A549 (cell line): ENCODE results near the gene DSCAML1.

Experiments used
- CTCF ChIP-seq: fragments of >200 bp; sonication (Bioruptor Twin); formaldehyde crosslinking; IDR thresholded peaks from 3 replicates; pipeline ENCODE4 v1.5.1; 2016
- ELK1 ChIP-seq: fragments of 150-350 bp; IDR thresholded peaks from 2 replicates; pipeline ENCODE4 v1.6.1; 2014; ENCODE audit warnings: low read depth, mild to moderate bottlenecking, low read length
- RAD21 ChIP-seq, 2 experiments: fragments of >200 bp in 1 of 2; sonication (Bioruptor Twin) in 1 of 2; formaldehyde crosslinking in 1 of 2; IDR thresholded peaks in 1 of 2; conservative IDR thresholded peaks in 1 of 2; 2 replicates in 1 of 2; 3 replicates in 1 of 2; pipeline ENCODE4 v1.6.1; 2012 to 2018; ENCODE audit warnings: inconsistent platforms in 1 of 2
- RNF2 ChIP-seq: fragments of 200-600 bp; sonication (generic); IDR thresholded peaks from 2 replicates; pipeline ENCODE4 v1.6.1; 2016; ENCODE audit warnings: low read depth, mild to moderate bottlenecking, antibody characterized with exemption, moderate library complexity, borderline replicate concordance
- USF2 ChIP-seq: fragments of 450-650 bp; IDR thresholded peaks from 2 replicates; pipeline ENCODE4 v1.6.1; 2014; ENCODE audit warnings: antibody characterized with exemption
- TF ChIP-seq, protein P1 (sequence below): IDR thresholded peaks from 2 replicates; pipeline ENCODE4 v1.6.1; 2012; ENCODE audit warnings: low read depth, borderline replicate concordance

DNA sequence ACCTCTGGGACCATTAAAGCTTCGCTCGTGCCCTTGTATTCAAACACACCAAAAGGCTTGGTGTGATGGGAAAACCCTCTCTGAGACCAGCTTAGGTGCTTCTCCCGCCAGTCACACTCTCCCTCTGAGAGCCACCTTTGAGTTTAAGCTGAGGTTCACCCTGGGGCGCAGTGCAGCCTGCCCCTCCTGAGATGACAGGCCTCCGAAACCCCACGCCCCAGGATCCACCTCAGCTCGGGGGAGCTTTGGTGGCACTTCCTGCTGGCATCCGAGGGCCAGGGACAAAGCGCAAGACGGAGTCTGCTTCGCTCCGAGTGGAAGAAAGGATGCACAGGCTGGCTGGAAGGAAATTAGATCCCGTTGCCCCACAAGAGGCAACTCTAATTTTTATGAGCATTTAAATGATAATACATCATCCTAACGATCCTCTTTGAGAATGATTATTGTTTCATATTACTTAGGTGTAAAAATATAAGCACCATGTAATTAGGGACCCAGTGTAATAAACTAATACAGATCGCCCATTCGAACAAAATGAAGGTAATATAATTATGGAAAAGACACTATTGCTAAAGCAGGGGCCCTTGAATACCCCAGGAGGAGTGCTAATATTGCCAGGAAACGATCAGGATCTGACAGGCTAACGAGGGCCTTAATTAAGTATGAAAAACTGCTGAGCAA is 334.7 kb downstream of the DSCAML1 start:
- no peak for TF ChIP-seq USF2
- TF ChIP-seq RNF2, result no peak
- TF ChIP-seq, protein P1, sequence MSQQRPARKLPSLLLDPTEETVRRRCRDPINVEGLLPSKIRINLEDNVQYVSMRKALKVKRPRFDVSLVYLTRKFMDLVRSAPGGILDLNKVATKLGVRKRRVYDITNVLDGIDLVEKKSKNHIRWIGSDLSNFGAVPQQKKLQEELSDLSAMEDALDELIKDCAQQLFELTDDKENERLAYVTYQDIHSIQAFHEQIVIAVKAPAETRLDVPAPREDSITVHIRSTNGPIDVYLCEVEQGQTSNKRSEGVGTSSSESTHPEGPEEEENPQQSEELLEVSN, result no peak
- no peak for TF ChIP-seq ELK1
- no peak for TF ChIP-seq CTCF
- TF ChIP-seq RAD21 (conservative IDR thresholded peaks at IDR 0.05 in 1 of 2, IDR thresholded peaks at IDR 0.05 in 1 of 2), result no peak
